Thoracic aorta (tissue), 2 donors: ENCODE measurements around the gene NUP50. TPM values are rescaled to one million over a fixed set of nuclear protein-coding genes. Genes with fewer than 3 reads are reported as not detected.

Experiments used
- total RNA-seq, 2 donors: library from RNA; depleted of rRNA; stranded (reverse); fragments of >200 nt; gene quantifications; one replicate each; pipeline versions ENCODE4 v1.1.0 to v1.2.3, GENCODE V29; 2016

The NUP50 gene
- total RNA-seq, 2 donors from 2014 or later, result 27.8 to 31.6 TPM

Other genes with a start within 250 kb of the NUP50 start
- gene PHF21B, start 153.9 kb upstream of the NUP50 start, total RNA-seq, result 1 to 10 TPM in 1 of 2 donors, not detected in 1; 2.1 TPM
- gene KIAA0930, start 77.0 kb downstream of the NUP50 start, total RNA-seq, result 10 to 100 TPM; 76.9 to 99.1 TPM
- gene UPK3A, start 121.0 kb downstream of the NUP50 start, total RNA-seq, result not detected
- gene FAM118A, start 146.0 kb downstream of the NUP50 start, total RNA-seq, result 100 to 1,000 TPM in 1 of 2 donors, 10 to 100 TPM in 1; 54.4 to 244 TPM
- not detected for gene SMC1B, start 249.7 kb downstream of the NUP50 start, total RNA-seq
- 1 to 10 TPM in 1 of 2 donors, not detected in 1; 5.1 TPM for gene RIBC2, start 249.8 kb downstream of the NUP50 start, total RNA-seq